VCaP (cell line): Measurements from ENCODE around the gene TUFM.

Source experiments
- H3K27ac ChIP-seq: fragments of 450-650 bp; 2 replicates; pipeline ENCODE4 v1.5.1; 2017
- TF ChIP-seq, protein P1 (sequence below): fragments of 450-650 bp; conservative IDR thresholded peaks from 2 replicates; pipeline ENCODE4 v1.5.1; 2017; ENCODE audit warnings: mild to moderate bottlenecking, moderate library complexity

Gene TUFM

DNA sequence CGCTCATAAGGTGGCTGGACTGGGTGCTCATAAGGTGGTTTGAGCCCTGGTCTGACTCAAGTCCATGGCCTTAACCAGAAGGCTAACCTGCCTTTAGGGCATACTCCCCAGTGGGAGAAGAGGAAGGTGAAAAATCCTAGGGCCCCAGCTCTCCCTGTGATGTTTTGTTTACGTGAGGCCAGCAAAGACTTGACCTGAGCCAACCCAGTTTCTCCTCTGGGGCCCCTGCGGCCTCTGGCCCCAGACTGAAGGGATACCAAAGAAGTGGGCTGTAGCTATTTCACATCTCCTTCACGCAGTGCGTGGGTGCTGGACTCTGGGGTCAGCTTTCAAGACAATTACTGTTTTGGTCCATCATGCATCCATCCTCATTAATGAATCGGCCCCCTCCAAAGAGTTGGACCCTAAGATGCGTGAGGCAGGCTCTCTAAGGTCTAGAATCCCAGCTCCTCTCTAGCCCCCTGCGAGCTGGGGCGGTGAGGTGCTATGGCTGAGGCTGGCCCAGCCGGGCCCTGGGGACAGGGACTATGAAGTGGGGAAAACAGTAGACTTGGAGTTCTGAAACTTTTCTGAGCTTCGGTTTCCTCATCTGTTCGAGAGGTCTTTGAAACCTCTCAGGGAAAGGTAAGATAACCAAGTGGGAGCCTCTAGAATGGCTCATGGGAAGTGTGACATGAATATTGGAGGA, 19.0 kb upstream of the TUFM start:
- no peak overlapping the region for H3K27ac ChIP-seq
- TF ChIP-seq, protein P1, sequence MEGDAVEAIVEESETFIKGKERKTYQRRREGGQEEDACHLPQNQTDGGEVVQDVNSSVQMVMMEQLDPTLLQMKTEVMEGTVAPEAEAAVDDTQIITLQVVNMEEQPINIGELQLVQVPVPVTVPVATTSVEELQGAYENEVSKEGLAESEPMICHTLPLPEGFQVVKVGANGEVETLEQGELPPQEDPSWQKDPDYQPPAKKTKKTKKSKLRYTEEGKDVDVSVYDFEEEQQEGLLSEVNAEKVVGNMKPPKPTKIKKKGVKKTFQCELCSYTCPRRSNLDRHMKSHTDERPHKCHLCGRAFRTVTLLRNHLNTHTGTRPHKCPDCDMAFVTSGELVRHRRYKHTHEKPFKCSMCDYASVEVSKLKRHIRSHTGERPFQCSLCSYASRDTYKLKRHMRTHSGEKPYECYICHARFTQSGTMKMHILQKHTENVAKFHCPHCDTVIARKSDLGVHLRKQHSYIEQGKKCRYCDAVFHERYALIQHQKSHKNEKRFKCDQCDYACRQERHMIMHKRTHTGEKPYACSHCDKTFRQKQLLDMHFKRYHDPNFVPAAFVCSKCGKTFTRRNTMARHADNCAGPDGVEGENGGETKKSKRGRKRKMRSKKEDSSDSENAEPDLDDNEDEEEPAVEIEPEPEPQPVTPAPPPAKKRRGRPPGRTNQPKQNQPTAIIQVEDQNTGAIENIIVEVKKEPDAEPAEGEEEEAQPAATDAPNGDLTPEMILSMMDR: no peak

DNA sequence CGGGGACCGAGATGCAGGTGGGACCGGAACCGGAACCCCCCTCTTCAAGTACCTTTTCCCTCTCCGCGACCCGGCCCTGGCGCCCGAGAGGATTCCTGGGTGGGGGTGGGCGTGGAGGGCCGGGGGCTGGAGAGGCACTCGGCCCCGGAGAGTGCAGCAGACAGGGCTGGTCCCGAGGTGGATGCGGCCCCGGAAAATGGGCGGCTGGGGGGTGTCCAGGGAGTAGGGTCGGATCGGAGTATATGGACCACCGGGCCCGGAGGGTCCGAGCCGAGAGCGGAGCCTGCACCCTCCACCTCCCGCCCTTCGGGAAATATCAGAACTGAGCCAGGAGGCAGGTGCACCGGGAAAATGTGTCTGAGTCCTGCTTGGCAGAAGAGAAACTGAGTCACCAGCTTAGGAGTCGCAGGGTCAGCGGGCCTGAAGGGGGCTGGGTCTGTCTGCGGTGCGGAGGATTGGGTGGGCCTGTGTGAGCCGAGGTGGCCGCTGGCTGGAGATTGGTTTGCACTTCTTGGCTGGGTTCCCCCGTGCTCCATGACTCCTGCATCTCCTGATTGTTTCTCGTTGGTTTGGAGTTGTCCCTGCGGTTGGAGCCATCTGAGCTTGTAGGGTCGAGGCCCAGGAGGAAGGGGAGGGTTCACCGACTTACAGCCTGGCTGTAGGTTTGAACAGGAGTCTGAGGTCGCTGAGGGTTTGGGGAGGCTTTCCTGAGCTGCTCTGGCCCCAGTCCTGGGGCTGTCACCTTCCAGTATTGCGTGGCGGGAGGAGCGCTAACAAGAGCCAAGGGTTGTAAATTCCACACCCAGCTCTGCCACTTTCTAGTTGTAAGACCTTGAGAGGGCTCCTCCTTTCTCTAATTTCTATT, 18.0 kb upstream of the TUFM start:
- TF ChIP-seq, protein P1: no peak

DNA sequence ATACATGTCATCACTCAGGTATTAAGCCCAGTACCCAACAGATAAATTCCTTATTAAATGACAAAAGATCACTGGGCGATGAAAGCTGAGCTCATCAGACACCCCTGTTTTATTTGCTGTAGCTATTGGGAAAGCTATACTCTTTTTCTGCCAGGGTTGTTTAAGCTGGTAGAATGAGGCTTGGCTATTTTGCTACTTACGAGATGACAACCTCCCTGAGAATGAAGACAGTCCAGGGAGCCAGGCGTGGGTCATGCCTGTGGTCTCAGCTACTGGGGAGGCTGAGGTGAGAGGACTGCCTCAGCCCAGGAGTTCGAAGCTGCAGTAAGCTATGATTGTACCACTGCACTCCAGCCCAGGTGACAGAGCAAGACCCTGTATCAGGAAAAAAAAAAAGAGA, 13.2 kb upstream of the TUFM start:
- TF ChIP-seq, protein P1: no peak
- H3K27ac ChIP-seq: no peak overlapping the region

More for the DNA sequence above, 18.0 kb upstream of the TUFM start:
- H3K27ac ChIP-seq: peak overlapping the region; percentile 82

DNA sequence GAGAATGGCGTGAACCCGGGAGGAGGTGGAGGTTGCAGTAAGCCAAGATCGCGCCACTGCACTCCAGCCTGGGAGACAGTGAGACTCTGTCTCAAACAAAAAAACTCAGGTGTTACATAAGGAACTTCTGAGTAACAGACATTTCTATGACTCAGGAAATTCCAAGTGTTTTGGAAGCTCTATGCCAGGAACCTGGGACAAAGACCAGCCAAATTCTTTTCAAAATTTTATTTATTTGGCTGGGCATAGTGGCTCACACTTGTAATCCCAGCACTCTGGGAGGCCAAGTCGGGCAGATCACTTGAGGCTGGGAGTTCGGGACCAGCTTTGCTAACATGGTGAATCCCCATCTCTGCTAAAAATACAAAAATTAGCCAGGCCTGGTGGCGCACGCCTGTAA, 12.3 kb upstream of the TUFM start:
- TF ChIP-seq, protein P1: no peak
- no peak overlapping the region for H3K27ac ChIP-seq

DNA sequence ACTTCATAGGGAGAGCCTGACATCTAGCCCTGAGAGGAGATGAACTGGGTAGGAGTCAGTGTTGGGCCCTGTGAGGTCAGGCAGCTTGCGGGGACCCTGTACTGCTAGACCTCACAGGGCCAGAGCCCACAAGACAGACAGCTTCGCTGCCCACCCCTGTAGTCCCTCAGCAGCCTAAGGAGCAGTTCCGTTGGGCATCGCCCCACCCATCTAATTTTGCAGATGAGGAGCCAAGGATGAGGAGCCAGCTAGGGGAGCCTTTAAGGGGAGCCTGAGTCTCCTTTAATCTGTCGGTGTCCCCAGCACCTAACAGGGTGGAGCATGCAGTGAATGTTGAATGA, 755 bp upstream of the TUFM start:
- H3K27ac ChIP-seq: peak overlapping the region; percentile 74
- TF ChIP-seq, protein P1: no peak

GRCh38 chr16:28845761-28846079, 428 bp downstream of the TUFM start:
- TF ChIP-seq, protein P1: no peak
- peak overlapping the region; percentile 74 for H3K27ac ChIP-seq

DNA sequence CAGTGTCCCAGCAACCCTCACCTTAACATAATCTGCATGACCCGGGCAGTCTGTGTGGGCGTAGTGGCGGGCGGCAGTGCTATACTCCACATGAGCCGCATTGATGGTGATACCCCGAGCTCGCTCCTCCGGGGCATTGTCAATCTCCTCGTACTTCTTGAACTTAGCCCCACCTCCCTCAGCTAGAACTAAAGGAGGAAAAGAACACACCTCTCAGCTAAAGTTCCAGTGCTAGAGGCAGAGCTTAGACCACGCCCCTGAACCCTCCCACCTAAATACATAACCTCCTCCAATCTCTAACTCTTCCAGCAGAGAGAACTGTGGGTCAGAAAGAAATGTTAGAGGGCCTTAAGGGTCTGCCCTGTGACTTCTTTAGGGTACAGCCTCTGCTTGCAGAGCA, 855 bp downstream of the TUFM start:
- H3K27ac ChIP-seq: peak overlapping the region; percentile 74
- TF ChIP-seq, protein P1: no peak
